GM19467 (cell line): ENCODE results near the gene POLR3C.
"Not testable (repeated sequence)": the region's sequence is repeated elsewhere in the genome, so short reads cannot be mapped to it uniquely, and the experiment has no call there.

Experiments
- ATAC-seq: cut with Tn5 transposase; IDR thresholded peaks from one replicate; pipeline ENCODE4 v1.9.1; 2021; ENCODE audit warnings: mild to moderate bottlenecking, moderate library complexity; ENCODE audit not compliant: unreplicated experiment

POLR3C gene, protein sequence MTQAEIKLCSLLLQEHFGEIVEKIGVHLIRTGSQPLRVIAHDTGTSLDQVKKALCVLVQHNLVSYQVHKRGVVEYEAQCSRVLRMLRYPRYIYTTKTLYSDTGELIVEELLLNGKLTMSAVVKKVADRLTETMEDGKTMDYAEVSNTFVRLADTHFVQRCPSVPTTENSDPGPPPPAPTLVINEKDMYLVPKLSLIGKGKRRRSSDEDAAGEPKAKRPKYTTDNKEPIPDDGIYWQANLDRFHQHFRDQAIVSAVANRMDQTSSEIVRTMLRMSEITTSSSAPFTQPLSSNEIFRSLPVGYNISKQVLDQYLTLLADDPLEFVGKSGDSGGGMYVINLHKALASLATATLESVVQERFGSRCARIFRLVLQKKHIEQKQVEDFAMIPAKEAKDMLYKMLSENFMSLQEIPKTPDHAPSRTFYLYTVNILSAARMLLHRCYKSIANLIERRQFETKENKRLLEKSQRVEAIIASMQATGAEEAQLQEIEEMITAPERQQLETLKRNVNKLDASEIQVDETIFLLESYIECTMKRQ

GRCh38 chr1:145823565-145824498 is at the start of gene POLR3C, which contains the start of gene RNF115:
Gene POLR3C (plus strand): TSS chr1:145824200. CDS start chr1:145825777, 1,577 bp downstream.
Gene RNF115 (minus strand): TSS chr1:145824095. CDS start chr1:145823873, 222 bp downstream.
- peak; percentile 91 for ATAC-seq

- no peak for ATAC-seq
Observed at GRCh38 chr1:145777357-145778145, 46.4 kb upstream of the POLR3C start.

DNA sequence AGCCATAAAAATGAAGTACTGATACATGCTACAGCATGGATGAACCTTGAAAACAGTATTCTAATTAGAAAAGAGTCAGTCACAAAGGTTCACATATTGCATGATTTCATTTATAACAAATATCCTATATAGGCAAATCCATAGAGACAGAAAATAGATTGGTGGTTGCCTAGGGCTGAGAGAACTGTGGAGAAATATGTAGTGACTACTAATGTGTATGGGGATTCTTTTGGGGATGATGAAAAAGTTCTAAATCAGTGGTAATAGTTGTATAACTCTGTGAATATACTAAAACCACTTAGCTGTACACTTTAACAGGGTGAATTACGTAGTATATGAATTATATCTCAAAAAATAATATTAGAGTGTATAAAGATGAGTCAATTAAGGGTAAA is 45.9 kb upstream of the POLR3C start:
- no peak for ATAC-seq

GRCh38 chr1:145782272-145783099 is 41.5 kb upstream of the POLR3C start:
- no peak for ATAC-seq

DNA sequence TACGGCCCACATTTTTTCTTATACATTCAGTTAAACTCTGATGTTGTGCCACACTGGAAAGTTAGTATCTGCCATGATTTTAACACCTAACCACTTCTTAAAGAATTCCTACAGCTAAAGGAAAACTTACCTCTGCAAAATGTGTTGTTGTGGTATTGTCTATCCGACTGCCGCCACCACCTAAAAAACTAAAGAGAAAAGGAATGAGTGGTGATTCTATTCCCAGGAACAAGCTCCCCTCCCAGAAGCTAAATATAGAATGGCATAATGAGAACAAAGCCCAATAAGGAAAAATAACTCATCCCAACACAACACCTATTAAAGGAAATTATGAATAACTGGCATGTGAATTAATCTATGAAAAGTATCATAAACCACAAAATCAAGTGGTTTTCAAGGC is 39.6 kb upstream of the POLR3C start:
- ATAC-seq: no peak

GRCh38 chr1:145785547-145785946 is 38.5 kb upstream of the POLR3C start:
- no peak for ATAC-seq

- ATAC-seq: no peak
Observed at GRCh38 chr1:145786271-145786670, 37.7 kb upstream of the POLR3C start.

DNA sequence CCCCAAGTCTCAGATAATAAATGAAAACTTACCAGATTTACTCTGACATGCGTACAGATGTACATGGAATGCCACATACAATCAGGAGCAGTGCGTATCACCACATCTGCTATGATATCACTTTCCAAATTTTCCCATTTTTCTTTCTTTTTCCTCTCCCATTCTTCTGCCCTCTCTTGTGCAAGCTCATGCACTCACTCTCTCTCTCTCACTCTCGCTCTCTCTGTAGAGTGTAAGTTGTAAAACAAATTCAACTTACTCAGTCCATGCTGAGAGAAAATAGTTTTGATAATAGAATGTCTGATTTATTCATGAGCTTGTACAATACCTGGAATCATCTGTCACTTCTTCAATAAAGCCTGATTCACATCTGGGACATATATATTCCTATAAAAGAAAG is 35.4 kb upstream of the POLR3C start:
- ATAC-seq: no peak

- not testable (repeated sequence) for ATAC-seq
Observed at GRCh38 chr1:145791860-145792259, 32.1 kb upstream of the POLR3C start.

GRCh38 chr1:145792484-145792883 is 31.5 kb upstream of the POLR3C start:
- no peak for ATAC-seq

DNA sequence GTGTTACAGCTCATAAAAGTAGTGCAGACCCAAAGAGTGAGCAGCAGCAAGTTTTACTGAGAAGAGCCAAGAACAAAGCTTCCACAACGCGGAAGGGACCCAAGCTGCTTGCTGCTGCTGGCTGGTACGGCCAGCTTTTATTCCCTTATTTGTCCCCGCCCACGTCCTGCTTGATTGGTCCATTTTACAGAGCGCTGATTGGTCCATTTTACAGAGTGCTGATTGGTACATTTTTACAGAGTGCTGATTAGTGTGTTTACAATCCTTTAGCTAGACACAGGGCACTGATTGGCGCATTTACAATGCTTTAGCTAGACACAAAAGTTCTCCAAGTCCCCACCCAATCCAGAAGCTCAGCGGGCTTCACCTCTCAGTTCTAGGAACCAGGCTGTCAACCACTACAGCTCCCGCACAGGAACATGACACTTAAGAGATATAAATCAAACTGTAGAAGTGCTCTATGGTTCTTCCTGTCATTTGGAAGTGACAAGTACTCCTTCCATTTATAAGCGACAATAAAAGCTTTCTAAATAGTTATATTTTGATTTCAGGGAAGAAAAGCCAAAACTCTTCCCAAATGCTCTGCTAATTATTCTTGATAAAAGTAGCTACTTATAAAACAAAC is 28.6 kb upstream of the POLR3C start:
- ATAC-seq: no peak

GRCh38 chr1:145796753-145797152 is 27.2 kb upstream of the POLR3C start:
- ATAC-seq: no peak

DNA sequence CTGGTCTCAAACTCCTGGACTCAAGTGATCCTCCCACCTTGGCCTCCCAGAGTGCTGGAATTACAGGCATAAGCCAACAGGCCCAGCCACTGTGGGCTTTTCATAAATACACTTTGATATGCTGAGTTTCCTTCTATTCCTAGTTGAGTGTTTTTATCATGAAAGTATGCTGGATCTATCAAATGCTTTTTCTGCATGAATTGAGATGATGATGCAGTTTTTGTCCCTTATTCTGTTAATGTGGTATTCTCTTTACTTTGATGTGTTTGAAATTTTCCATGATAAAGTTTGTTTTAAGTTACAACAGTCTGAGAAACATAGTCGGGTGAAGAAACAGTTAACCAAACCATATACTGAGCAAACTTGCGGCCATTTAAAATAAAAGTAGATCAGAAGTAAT is 24.2 kb upstream of the POLR3C start:
- no peak for ATAC-seq

- ATAC-seq: no peak
Observed at GRCh38 chr1:145804235-145805045, 19.6 kb upstream of the POLR3C start.

DNA sequence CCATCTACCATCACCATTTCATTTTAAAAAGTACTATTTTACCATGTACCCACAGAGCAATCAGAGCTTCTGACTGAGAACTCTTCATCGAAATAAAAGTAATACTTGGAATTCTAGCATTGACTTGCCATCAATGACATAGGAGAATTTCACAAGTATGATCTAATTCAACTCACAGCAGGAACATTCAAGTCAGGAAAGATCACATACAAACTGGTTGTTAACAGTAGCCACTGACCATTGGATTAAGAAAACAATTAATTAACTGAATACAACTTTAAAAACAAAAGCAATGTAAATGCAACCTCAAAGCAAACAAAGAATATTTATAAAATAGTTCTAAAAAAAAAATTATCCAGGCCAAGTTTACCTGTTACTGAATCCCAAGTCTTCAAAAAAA is 18.9 kb upstream of the POLR3C start:
- no peak for ATAC-seq

GRCh38 chr1:145806408-145806807 is 17.6 kb upstream of the POLR3C start:
- no peak for ATAC-seq

- ATAC-seq: no peak
Observed at GRCh38 chr1:145806844-145807243, 17.2 kb upstream of the POLR3C start.
